GM12891 (cell line): ENCODE results near the gene NEB.
A peak's percentile ranks its signal among the peaks of the same experiment; 100 is the strongest.
"Not testable (repeated sequence)": the region's sequence is repeated elsewhere in the genome, so short reads cannot be mapped to it uniquely, and the experiment has no call there.

Experiments
- DNase-seq: peaks from one replicate; pipeline ENCODE4 v3.0.0; 2011; ENCODE audit warnings: low spot score; ENCODE audit not compliant: insufficient read length
- FAIRE-seq: peaks from 2 replicates; lab custom pipeline; 2011; peaks lifted over from hg19 to GRCh38; lab: Jason Lieb, UNC
- PAX5 ChIP-seq: IDR thresholded peaks from 2 replicates; pipeline ENCODE4 v1.6.1; 2011; ENCODE audit warnings: low read length, moderate library complexity, mild to moderate bottlenecking; ENCODE audit not compliant: insufficient read depth, severe bottlenecking
- POLR2A ChIP-seq: IDR thresholded peaks from 2 replicates; pipeline ENCODE4 v1.6.1; 2011; ENCODE audit warnings: low read depth, low read length, control low read depth
- POLR2AphosphoS5 ChIP-seq: IDR thresholded peaks from 2 replicates; pipeline ENCODE4 v1.6.1; 2011; ENCODE audit warnings: low read depth, low read length, control low read depth
- POU2F2 ChIP-seq: IDR thresholded peaks from 2 replicates; pipeline ENCODE4 v1.6.1; 2011; ENCODE audit warnings: low read depth, mild to moderate bottlenecking, control low read depth, low read length, moderate library complexity
- SPI1 ChIP-seq: IDR thresholded peaks from 2 replicates; pipeline ENCODE4 v1.6.1; 2011; ENCODE audit warnings: low read depth, low read length, control low read depth
- TAF1 ChIP-seq: IDR thresholded peaks from 2 replicates; pipeline ENCODE4 v1.6.1; 2011; ENCODE audit warnings: low read depth, low read length, control low read depth

Gene NEB

GRCh38 chr2:151727593-151728552, 6.4 kb downstream of the NEB start:
- FAIRE-seq (no peak), DNase-seq (no peak)
- TF ChIP-seq SPI1 (no peak), POLR2AphosphoS5 (no peak), POU2F2 (no peak), POLR2A (no peak), TAF1 (no peak), PAX5 (no peak)

- TF ChIP-seq POLR2A: no peak
- DNase-seq (no peak), FAIRE-seq (no peak)
Observed at GRCh38 chr2:151721161-151721560, 13.1 kb downstream of the NEB start.

GRCh38 chr2:151720521-151720920, 13.8 kb downstream of the NEB start:
- DNase-seq (no peak), FAIRE-seq (no peak)
- TF ChIP-seq SPI1 (no peak), POU2F2 (no peak), POLR2AphosphoS5 (no peak), TAF1 (no peak), POLR2A (no peak), PAX5 (no peak)

GRCh38 chr2:151718796-151719195, 15.5 kb downstream of the NEB start:
- TF ChIP-seq POU2F2 (no peak), SPI1 (no peak), POLR2AphosphoS5 (no peak)
- DNase-seq: no peak
- FAIRE-seq: no peak

GRCh38 chr2:151718247-151718646, 16.0 kb downstream of the NEB start:
- TF ChIP-seq POLR2AphosphoS5 (no peak), POU2F2 (no peak), SPI1 (no peak), PAX5 (no peak), POLR2A (no peak), TAF1 (no peak)
- DNase-seq (no peak), FAIRE-seq (no peak)

GRCh38 chr2:151716721-151717120, 17.6 kb downstream of the NEB start:
- FAIRE-seq (no peak), DNase-seq (no peak)

GRCh38 chr2:151713291-151713903, 20.9 kb downstream of the NEB start:
- DNase-seq: no peak
- FAIRE-seq: no peak
- TF ChIP-seq POU2F2: no peak
- TF ChIP-seq TAF1: no peak
- TF ChIP-seq POLR2AphosphoS5: no peak
- TF ChIP-seq POLR2A: no peak
- no peak for TF ChIP-seq SPI1
- no peak for TF ChIP-seq PAX5

More at GRCh38 chr2:151716721-151717120, 17.6 kb downstream of the NEB start:
- TF ChIP-seq TAF1 (no peak), SPI1 (no peak), POU2F2 (no peak), POLR2A (no peak), PAX5 (no peak), POLR2AphosphoS5 (no peak)

- TF ChIP-seq PAX5 (no peak), POLR2AphosphoS5 (no peak), SPI1 (no peak), POLR2A (no peak), TAF1 (no peak)
- FAIRE-seq: no peak
- no peak for DNase-seq
Observed at GRCh38 chr2:151711025-151711424, 23.3 kb downstream of the NEB start.

- DNase-seq (no peak), FAIRE-seq (no peak)
- TF ChIP-seq PAX5: no peak
- no peak for TF ChIP-seq SPI1
- TF ChIP-seq POLR2A: no peak
- TF ChIP-seq TAF1: no peak
- no peak for TF ChIP-seq POU2F2
Observed at GRCh38 chr2:151708788-151709187, 25.5 kb downstream of the NEB start.

GRCh38 chr2:151707857-151708256, 26.4 kb downstream of the NEB start:
- no peak for TF ChIP-seq PAX5
- TF ChIP-seq TAF1: no peak
- TF ChIP-seq SPI1: no peak
- no peak for TF ChIP-seq POU2F2
- no peak for DNase-seq
- no peak for FAIRE-seq

GRCh38 chr2:151704480-151704961, 29.8 kb downstream of the NEB start:
- not testable (repeated sequence) for FAIRE-seq, DNase-seq

GRCh38 chr2:151698134-151698533, 36.1 kb downstream of the NEB start:
- peak; percentile 13 for FAIRE-seq
- DNase-seq: not testable (repeated sequence)
